Keratinocyte (primary cell): Measurements from ENCODE around the gene C16orf95. TPM values are rescaled to one million over a fixed set of nuclear protein-coding genes. Genes with fewer than 3 reads are reported as not detected.

Experiments
- DNase-seq: peaks from one replicate; pipeline ENCODE4 v3.0.0-alpha.2; 2011; ENCODE audit warnings: low read depth, missing footprints, low spot score
- FAIRE-seq: peaks from 2 replicates; lab custom pipeline; 2011; peaks lifted over from hg19 to GRCh38; lab: Jason Lieb, UNC
- H2AFZ ChIP-seq: 2 replicates; pipeline ENCODE4 v1.6.0; 2012; ENCODE audit warnings: low read length, control low read depth, inconsistent platforms; ENCODE audit not compliant: control insufficient read depth
- H3K27ac ChIP-seq: 2 replicates; pipeline ENCODE4 v1.5.1; 2011; ENCODE audit warnings: low read length; ENCODE audit not compliant: control insufficient read depth, insufficient read depth
- H3K27me3 ChIP-seq: 3 replicates; pipeline ENCODE4 v1.6.0; 2011; ENCODE audit warnings: low read length; ENCODE audit not compliant: control insufficient read depth, insufficient read depth; ENCODE audit errors: extremely low read depth
- H3K36me3 ChIP-seq, 2 experiments: 2 replicates in 1 of 2; 3 replicates in 1 of 2; pipeline ENCODE4 v1.5.1; 2011; ENCODE audit warnings: low read length in 2 of 2, mild to moderate bottlenecking in 1 of 2; ENCODE audit not compliant: control insufficient read depth in 2 of 2, insufficient read depth in 2 of 2; ENCODE audit errors: extremely low read depth in 1 of 2
- H3K4me1 ChIP-seq: 3 replicates; pipeline ENCODE4 v1.5.1; 2011; ENCODE audit warnings: low read length; ENCODE audit not compliant: control insufficient read depth, insufficient read depth; ENCODE audit errors: extremely low read depth
- H3K4me2 ChIP-seq: 3 replicates; pipeline ENCODE4 v1.6.0; 2011; ENCODE audit warnings: low read depth, low read length; ENCODE audit not compliant: control insufficient read depth, insufficient read depth; ENCODE audit errors: extremely low read depth
- H3K4me3 ChIP-seq, 3 experiments: fragments of 200-600 bp in 1 of 3; sonication (generic) in 1 of 3; 2 replicates in 2 of 3; 3 replicates in 1 of 3; pipeline ENCODE4 v1.5.1; 2011 to 2016; ENCODE audit warnings: low read length in 3 of 3, mild to moderate bottlenecking in 3 of 3, control low read depth in 2 of 3, inconsistent platforms in 1 of 3, low read depth in 1 of 3, mixed read lengths in 1 of 3, mixed run types in 1 of 3, moderate library complexity in 1 of 3; ENCODE audit not compliant: control insufficient read depth in 2 of 3, insufficient read depth in 2 of 3; ENCODE audit errors: extremely low read depth in 1 of 3
- H3K79me2 ChIP-seq: 2 replicates; pipeline ENCODE4 v1.6.0; 2012; ENCODE audit warnings: low read length; ENCODE audit not compliant: control insufficient read depth, insufficient read depth
- H3K9ac ChIP-seq: 3 replicates; pipeline ENCODE4 v1.6.0; 2011; ENCODE audit warnings: low read length; ENCODE audit not compliant: control insufficient read depth, insufficient read depth; ENCODE audit errors: extremely low read depth
- H3K9me1 ChIP-seq: 3 replicates; pipeline ENCODE4 v1.6.0; 2011; ENCODE audit warnings: low read length; ENCODE audit not compliant: control insufficient read depth, insufficient read depth; ENCODE audit errors: extremely low read depth
- H3K9me3 ChIP-seq: 2 replicates; pipeline ENCODE4 v1.5.1; 2012; ENCODE audit warnings: low read depth, low read length; ENCODE audit not compliant: control insufficient read depth
- H4K20me1 ChIP-seq: 3 replicates; pipeline ENCODE4 v1.6.0; 2011; ENCODE audit warnings: low read length; ENCODE audit not compliant: control insufficient read depth, insufficient read depth; ENCODE audit errors: extremely low read depth
- CTCF ChIP-seq, 3 experiments: IDR thresholded peaks in 1 of 3; conservative IDR thresholded peaks in 1 of 3; optimal IDR thresholded peaks in 1 of 3; 2 replicates in 2 of 3; 3 replicates in 1 of 3; pipeline versions ENCODE3 to v1.5.1; 2011; ENCODE audit warnings: low read length in 3 of 3, mild to moderate bottlenecking in 3 of 3, moderate library complexity in 2 of 3, control low read depth in 1 of 3, inconsistent platforms in 1 of 3; ENCODE audit not compliant: insufficient read depth in 2 of 3; ENCODE audit errors: extremely low read depth in 1 of 3
- EZH2 ChIP-seq: IDR thresholded peaks from one replicate; pipeline ENCODE4 v1.6.1; 2012; ENCODE audit warnings: inconsistent platforms, mild to moderate bottlenecking, low read length, moderate library complexity
- dilution Hi-C: fragments of 300-500 bp; cut with MboI; formaldehyde crosslinking; loops from one replicate; pipeline ENCODE4 v1.7.0; 2020; ENCODE audit warnings: low sequenced_read_pairs; ENCODE audit not compliant: extremely low pct_ligation_motif_present
- polyA plus RNA-seq, 5 experiments: library from polyadenylated mRNA; depleted of rRNA in 3 of 5; stranded (reverse) in 3 of 5; stranded (forward) in 1 of 5; unstranded in 1 of 5; fragments of >200 nt; gene quantifications; 1 replicate in 1 of 5; 2 replicates in 3 of 5; 3 replicates in 1 of 5; pipeline versions ENCODE4 v1.2.1 to v1.2.3, GENCODE V29; 2011 to 2012; ENCODE audit warnings: missing spikeins in 2 of 5, low read depth in 1 of 5, low replicate concordance in 1 of 5

The C16orf95 gene
- polyA plus RNA-seq, 1 donor (not counting 4 experiments of a cell fraction or from before 2014, with no cell fraction given) = 1.5 TPM

DNA sequence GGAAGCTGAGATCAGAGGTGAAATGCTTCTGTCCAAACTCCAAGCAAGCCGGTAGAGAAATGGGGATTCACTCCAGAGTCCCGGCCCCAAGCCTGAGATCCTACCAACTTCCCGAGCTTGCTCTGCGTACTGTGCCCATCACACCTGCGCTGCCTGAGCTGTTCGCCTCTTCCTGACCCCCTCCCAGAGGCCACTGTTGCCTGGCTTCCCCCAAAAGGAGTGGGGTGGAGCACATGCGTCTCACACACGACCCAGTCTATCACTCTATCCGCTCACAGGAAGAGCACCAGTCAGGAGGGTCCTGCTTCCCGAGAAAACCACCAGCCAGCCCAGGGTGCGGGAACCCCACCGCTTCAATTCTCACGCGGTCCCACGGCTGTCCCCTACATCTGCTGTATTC lies 13.5 kb upstream of the C16orf95 start:
- Histone ChIP-seq H3K27ac (no peak overlapping the region), H2AFZ (no peak overlapping the region), H3K27me3 (no peaks in the 10 kb centered on the region), H3K9me1 (peaks cover 2% of the 10 kb centered on the region), H3K4me1 (no peaks in the 10 kb centered on the region), H3K4me2 (no peak overlapping the region), H4K20me1 (peaks cover 6% of the 10 kb centered on the region), H3K9me3 (no peaks in the 10 kb centered on the region), H3K4me3 (no peak overlapping the region), H3K9ac (no peak overlapping the region), H3K79me2 (no peaks in the 10 kb centered on the region), H3K36me3 (peaks cover 25 to 42% of the 10 kb centered on the region in 2 experiments)
- no peak for FAIRE-seq
- DNase-seq = no peak
- dilution Hi-C loops = no loop called here
- no peak for TF ChIP-seq EZH2
- no peak for TF ChIP-seq CTCF (optimal IDR thresholded peaks at IDR 0.05 in 1 of 3, IDR thresholded peaks at IDR 0.05 in 1 of 3, conservative IDR thresholded peaks at IDR 0.05 in 1 of 3; ENCODE audit: extremely low read depth in 1 of 3, insufficient read depth in 2 of 3, low read length in 3 of 3)

DNA sequence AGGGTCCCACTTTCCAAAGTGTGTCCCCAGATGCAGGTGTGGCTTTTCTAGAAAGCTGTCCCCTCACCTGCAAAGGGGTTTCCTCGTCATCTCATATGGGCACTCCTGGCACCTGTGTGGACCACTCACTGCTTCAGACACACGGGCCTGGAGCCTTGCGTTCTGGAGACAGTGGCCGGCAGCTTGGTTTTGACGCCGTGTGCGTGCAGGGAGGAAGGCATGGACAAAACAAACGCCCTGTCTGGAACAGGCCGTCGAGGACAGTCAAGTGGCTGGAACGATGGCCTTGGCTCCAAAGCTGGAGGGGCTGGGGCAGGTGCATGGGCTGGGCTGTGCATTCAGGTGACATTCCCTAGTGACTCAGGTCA lies 13.0 kb upstream of the C16orf95 start:
- peaks cover 6% of the 10 kb centered on the region for H4K20me1 ChIP-seq

More for the DNA sequence above, 13.0 kb upstream of the C16orf95 start:
- dilution Hi-C loops = no loop called here
- Histone ChIP-seq H3K27me3 (no peaks in the 10 kb centered on the region), H2AFZ (no peak overlapping the region), H3K4me3 (no peak overlapping the region), H3K27ac (no peak overlapping the region), H3K9me3 (no peaks in the 10 kb centered on the region), H3K4me1 (peaks cover 3% of the 10 kb centered on the region), H3K36me3 (peaks cover 24 to 41% of the 10 kb centered on the region in 2 experiments), H3K9me1 (peaks cover 2% of the 10 kb centered on the region), H3K9ac (no peak overlapping the region), H3K79me2 (no peaks in the 10 kb centered on the region), H3K4me2 (no peak overlapping the region)
- no peak for DNase-seq
- TF ChIP-seq CTCF (optimal IDR thresholded peaks at IDR 0.05 in 1 of 3, IDR thresholded peaks at IDR 0.05 in 1 of 3, conservative IDR thresholded peaks at IDR 0.05 in 1 of 3; ENCODE audit: extremely low read depth in 1 of 3, insufficient read depth in 2 of 3, low read length in 3 of 3) (no peak), EZH2 (no peak)
- no peak for FAIRE-seq
